Activated CD8-positive, alpha-beta T cell treated with anti-CD3 and anti-CD28 coated beads for 36 hours (primary cell): Measurements from ENCODE around the gene CDK13. TPM values are rescaled to one million over a fixed set of nuclear protein-coding genes. Genes with fewer than 3 reads are reported as not detected.
A peak's percentile ranks its signal among the peaks of the same experiment; 100 is the strongest.

Source experiments
- ATAC-seq: fragments of 200-7000 bp; cut with Tn5 transposase; one replicate; pipeline ENCODE4 v1.10.0; 2021; ENCODE audit warnings: mild to moderate bottlenecking, moderate library complexity
- CTCF ChIA-PET: fragments of 350-600 bp; sonication (Branson Sonifier 250); formaldehyde crosslinking; loops from one replicate; lab custom pipeline; 2021; ENCODE audit warnings: antibody characterized with exemption; lab: Charles Lee
- POLR2A ChIA-PET: fragments of 350-600 bp; sonication (Branson Sonifier 250); formaldehyde crosslinking; loops from one replicate; lab custom pipeline; 2021; ENCODE audit warnings: antibody characterized with exemption; lab: Charles Lee
- DNase-seq: peaks from one replicate; pipeline ENCODE4 v3.0.0-alpha.2; 2020
- H3K27ac Mint-ChIP-seq: one replicate; pipeline ENCODE4 v1.8.0; 2021; ENCODE audit warnings: mild to moderate bottlenecking, mixed read lengths
- H3K27me3 Mint-ChIP-seq: one replicate; pipeline ENCODE4 v1.8.0; 2021; ENCODE audit warnings: mixed read lengths
- H3K36me3 Mint-ChIP-seq: one replicate; pipeline ENCODE4 v1.8.0; 2021; ENCODE audit warnings: low read depth, mixed read lengths
- H3K4me1 Mint-ChIP-seq: one replicate; pipeline ENCODE4 v1.8.0; 2021; ENCODE audit warnings: low read depth, mixed read lengths
- H3K4me3 Mint-ChIP-seq: one replicate; pipeline ENCODE4 v1.8.0; 2021; ENCODE audit warnings: mild to moderate bottlenecking, moderate library complexity, mixed read lengths
- H3K9me3 Mint-ChIP-seq: one replicate; pipeline ENCODE4 v1.8.0; 2021; ENCODE audit warnings: mixed read lengths
- intact Hi-C: fragments of 100-400 bp; cut with micrococcal nuclease; formaldehyde crosslinking; loops from one replicate; pipeline ENCODE4 v1.10.0; 2022
- total RNA-seq, 2 experiments: library from RNA; stranded (reverse); gene quantifications; one replicate each; pipeline ENCODE4 v1.2.3, GENCODE V29; 2021
- TF ChIP-seq, protein P1 (sequence below): fragments of 200-600 bp; IDR thresholded peaks from one replicate; pipeline ENCODE4 v1.8.0; 2022; ENCODE audit warnings: antibody characterized with exemption, mild to moderate bottlenecking

CDK13 gene
- total RNA-seq, 2 experiments from 2014 or later, result 31.6 to 32.2 TPM

DNA sequence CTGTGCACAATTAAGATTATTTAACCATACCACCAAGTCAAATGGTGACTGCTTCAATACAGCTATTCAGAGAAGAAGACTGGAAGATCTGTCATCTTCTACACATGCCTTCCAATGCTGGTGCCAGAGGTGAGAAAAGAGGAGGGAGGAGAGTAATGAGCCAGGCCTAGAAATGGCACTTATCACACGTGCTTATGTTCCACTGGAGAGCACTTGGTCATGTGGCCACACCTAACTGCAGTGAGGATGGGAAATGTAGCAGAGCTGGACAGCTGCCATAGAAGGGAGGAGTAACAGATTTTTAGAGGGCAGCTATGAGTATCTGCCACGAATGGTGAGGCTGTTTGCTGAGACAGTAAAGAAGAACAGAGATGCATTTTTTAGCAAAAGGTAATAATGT is 107.2 kb downstream of the CDK13 start:
- ChIA-PET POLR2A (interaction anchor here (1.3 kb wide), 1 partner anchor 109 kb away, joined by 3 read pairs; no protein-coding TSS in a partner anchor), CTCF (interaction anchor here (0.7 to 3.1 kb wide), 2 partner anchors 9 to 161 kb away, joined by 3 to 22 read pairs; no protein-coding TSS in a partner anchor)
- Mint-ChIP-seq H3K4me1 (peaks cover 6% of the 10 kb centered on the region), H3K36me3 (no peaks in the 10 kb centered on the region), H3K27ac (no peak overlapping the region), H3K27me3 (no peaks in the 10 kb centered on the region), H3K9me3 (no peaks in the 10 kb centered on the region), H3K4me3 (no peak overlapping the region)
- DNase-seq (no peak), ATAC-seq (peak; percentile 27)
- TF ChIP-seq, protein P1, sequence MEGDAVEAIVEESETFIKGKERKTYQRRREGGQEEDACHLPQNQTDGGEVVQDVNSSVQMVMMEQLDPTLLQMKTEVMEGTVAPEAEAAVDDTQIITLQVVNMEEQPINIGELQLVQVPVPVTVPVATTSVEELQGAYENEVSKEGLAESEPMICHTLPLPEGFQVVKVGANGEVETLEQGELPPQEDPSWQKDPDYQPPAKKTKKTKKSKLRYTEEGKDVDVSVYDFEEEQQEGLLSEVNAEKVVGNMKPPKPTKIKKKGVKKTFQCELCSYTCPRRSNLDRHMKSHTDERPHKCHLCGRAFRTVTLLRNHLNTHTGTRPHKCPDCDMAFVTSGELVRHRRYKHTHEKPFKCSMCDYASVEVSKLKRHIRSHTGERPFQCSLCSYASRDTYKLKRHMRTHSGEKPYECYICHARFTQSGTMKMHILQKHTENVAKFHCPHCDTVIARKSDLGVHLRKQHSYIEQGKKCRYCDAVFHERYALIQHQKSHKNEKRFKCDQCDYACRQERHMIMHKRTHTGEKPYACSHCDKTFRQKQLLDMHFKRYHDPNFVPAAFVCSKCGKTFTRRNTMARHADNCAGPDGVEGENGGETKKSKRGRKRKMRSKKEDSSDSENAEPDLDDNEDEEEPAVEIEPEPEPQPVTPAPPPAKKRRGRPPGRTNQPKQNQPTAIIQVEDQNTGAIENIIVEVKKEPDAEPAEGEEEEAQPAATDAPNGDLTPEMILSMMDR, result no peak
- intact Hi-C loops, result no loop called here

DNA sequence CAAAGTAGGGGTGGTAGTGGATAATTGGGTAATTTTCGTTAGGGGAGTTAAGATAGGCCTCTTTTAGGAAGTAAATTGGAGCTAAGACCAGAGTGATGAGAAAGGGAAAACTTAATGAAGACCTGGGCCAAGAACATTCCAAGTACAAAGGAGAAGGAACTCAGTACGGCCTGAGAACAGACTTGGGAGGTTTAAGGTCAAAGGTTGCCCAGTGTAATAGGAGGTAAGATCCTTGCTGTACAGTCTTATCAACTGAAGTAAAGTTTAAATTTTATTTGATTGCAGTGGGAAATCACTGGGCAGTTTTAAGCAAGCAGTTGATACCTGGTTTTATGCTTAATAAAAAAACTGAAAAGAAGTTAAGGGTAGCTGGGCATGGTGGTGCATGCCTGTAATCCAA is 108.0 kb downstream of the CDK13 start:
- POLR2A ChIA-PET, result interaction anchor here (1.3 kb wide), 1 partner anchor 110 kb away, joined by 3 read pairs; no protein-coding TSS in a partner anchor
- no peak for ATAC-seq
- peaks cover 3% of the 10 kb centered on the region for H3K4me1 Mint-ChIP-seq
- no peak overlapping the region for H3K4me3 Mint-ChIP-seq
- H3K27me3 Mint-ChIP-seq, result no peaks in the 10 kb centered on the region
- H3K9me3 Mint-ChIP-seq, result no peaks in the 10 kb centered on the region
- intact Hi-C loops, result no loop called here
- TF ChIP-seq, protein P1, result no peak
- H3K36me3 Mint-ChIP-seq, result peaks cover 2% of the 10 kb centered on the region
- no peak for DNase-seq
- H3K27ac Mint-ChIP-seq, result no peak overlapping the region
- CTCF ChIA-PET, result interaction anchor here (1.4 to 3.1 kb wide), 2 partner anchors 9 to 162 kb away, joined by 3 to 22 read pairs; no protein-coding TSS in a partner anchor

DNA sequence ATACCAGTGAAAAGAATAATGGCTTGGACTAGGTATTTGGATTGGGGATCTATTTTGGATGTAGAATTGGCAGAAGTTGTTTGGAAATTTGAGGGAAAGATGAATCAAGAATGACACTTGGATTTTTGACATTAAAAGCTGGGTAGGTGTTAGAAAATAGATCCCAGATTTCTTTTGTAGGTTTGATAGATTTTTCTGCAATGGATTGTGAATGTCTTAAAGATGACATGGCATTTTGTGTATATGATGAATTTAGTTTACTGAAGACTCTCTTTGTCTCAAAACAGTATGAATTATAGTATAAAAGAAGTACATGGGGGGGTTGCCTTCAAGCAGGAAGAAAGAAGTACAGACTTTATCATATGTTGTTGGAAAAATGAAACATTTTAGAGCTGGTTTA is 108.6 kb downstream of the CDK13 start:
- no peaks in the 10 kb centered on the region for H3K27me3 Mint-ChIP-seq
- H3K4me1 Mint-ChIP-seq, result peaks cover 3% of the 10 kb centered on the region
- peaks cover 4% of the 10 kb centered on the region for H3K36me3 Mint-ChIP-seq
- no peak for DNase-seq
- TF ChIP-seq, protein P1, result no peak
- H3K9me3 Mint-ChIP-seq, result no peaks in the 10 kb centered on the region
- H3K4me3 Mint-ChIP-seq, result no peak overlapping the region
- CTCF ChIA-PET, result interaction anchor here (1.4 to 3.1 kb wide), 2 partner anchors 9 to 162 kb away, joined by 3 to 22 read pairs; no protein-coding TSS in a partner anchor
- no peak for ATAC-seq
- peak overlapping the region; percentile 54 for H3K27ac Mint-ChIP-seq
- POLR2A ChIA-PET, result interaction anchor here (1.3 kb wide), 1 partner anchor 110 kb away, joined by 3 read pairs; no protein-coding TSS in a partner anchor
- intact Hi-C loops, result no loop called here

DNA sequence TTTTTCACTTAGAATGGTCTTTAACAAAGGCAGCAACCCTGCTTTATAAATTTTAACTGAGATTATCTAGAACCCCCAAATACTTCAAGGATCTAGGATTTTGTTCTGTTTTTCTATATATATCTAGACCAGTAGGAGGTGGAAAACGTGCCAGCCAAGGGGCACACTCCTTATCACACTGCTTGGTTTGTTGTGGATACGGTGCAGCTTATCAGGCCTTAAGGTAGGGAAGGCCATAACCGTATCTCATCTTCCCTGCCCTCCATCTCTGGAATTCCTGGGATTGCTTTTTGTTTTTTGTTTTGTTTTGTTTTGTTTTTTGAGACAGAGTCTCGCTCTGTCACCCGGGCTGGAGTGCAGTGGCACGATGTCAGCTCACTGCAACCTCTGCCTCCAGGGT is 109.0 kb downstream of the CDK13 start:
- H3K27me3 Mint-ChIP-seq, result no peaks in the 10 kb centered on the region
- ATAC-seq (no peak), DNase-seq (no peak)
- intact Hi-C loops, result no loop called here
- no peaks in the 10 kb centered on the region for H3K9me3 Mint-ChIP-seq
- TF ChIP-seq, protein P1, result no peak
- no peak overlapping the region for H3K27ac Mint-ChIP-seq
- peaks cover 4% of the 10 kb centered on the region for H3K36me3 Mint-ChIP-seq
- CTCF ChIA-PET, result interaction anchor here (1.4 to 3.1 kb wide), 2 partner anchors 10 to 163 kb away, joined by 3 to 22 read pairs; no protein-coding TSS in a partner anchor
- no peak overlapping the region for H3K4me3 Mint-ChIP-seq
- POLR2A ChIA-PET, result no interaction called here
- peaks cover 3% of the 10 kb centered on the region for H3K4me1 Mint-ChIP-seq

DNA sequence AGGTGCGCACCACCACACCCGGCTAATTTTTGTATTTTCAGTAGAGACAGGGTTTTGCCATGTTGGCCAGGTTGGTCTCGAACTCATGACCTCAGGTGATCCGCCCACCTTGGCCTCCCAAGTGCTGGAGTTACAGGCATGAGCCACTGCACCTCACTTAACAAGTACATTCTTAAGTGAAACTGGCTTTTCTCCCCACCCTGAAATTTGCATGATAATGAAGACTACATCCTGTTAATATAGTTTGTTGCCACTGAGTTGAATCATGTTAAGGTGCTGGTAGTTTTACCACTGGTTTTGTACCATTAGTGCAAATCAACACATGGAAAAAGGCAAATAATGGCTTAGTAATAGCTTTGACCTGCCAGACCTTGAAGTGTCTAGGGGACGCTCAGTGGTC is 122.2 kb downstream of the CDK13 start:
- TF ChIP-seq, protein P1, result no peak
- intact Hi-C loops, result no loop called here
- DNase-seq (no peak), ATAC-seq (no peak)
- ChIA-PET POLR2A (no interaction called here), CTCF (no interaction called here)
- H3K4me1 Mint-ChIP-seq, result peaks cover 2% of the 10 kb centered on the region
- no peak overlapping the region for H3K4me3 Mint-ChIP-seq
- no peak overlapping the region for H3K27ac Mint-ChIP-seq
- H3K9me3 Mint-ChIP-seq, result no peaks in the 10 kb centered on the region
- H3K27me3 Mint-ChIP-seq, result no peaks in the 10 kb centered on the region
- H3K36me3 Mint-ChIP-seq, result peaks cover 1% of the 10 kb centered on the region
